ENCODE results near the gene MMRN2.
"Not testable (repeated sequence)": the region's sequence is repeated elsewhere in the genome, so short reads cannot be mapped to it uniquely, and the experiment has no call there.

Gene MMRN2

GRCh38 chr10:86941426-86941825 lies 16.0 kb downstream of the MMRN2 start:
- DNase-seq = no peak

- no peak for DNase-seq
Measured at GRCh38 chr10:86940677-86941076, 16.7 kb downstream of the MMRN2 start.

- not testable (repeated sequence) for DNase-seq
Measured at GRCh38 chr10:86940076-86940475, 17.3 kb downstream of the MMRN2 start.

- no peak for DNase-seq
Measured at GRCh38 chr10:86938260-86938659, 19.2 kb downstream of the MMRN2 start.

GRCh38 chr10:86937502-86938154 lies 19.8 kb downstream of the MMRN2 start:
- no peak for DNase-seq

- DNase-seq = peak; percentile 67
Measured at GRCh38 chr10:86936661-86937501, 20.5 kb downstream of the MMRN2 start.

- DNase-seq = not testable (repeated sequence)
Measured at GRCh38 chr10:86934162-86934711, 23.2 kb downstream of the MMRN2 start.

GRCh38 chr10:86932674-86933073 lies 24.7 kb downstream of the MMRN2 start:
- no peak for DNase-seq

- no peak for DNase-seq
Measured at GRCh38 chr10:86931872-86932271, 25.5 kb downstream of the MMRN2 start.

GRCh38 chr10:86929468-86930380 lies 27.7 kb downstream of the MMRN2 start:
- no peak for DNase-seq

GRCh38 chr10:86922553-86922961 lies 34.9 kb downstream of the MMRN2 start:
- no peak for DNase-seq

- DNase-seq = peak; percentile 18
Measured at GRCh38 chr10:86918022-86918471, 39.4 kb downstream of the MMRN2 start.

GRCh38 chr10:86914734-86915133 lies 42.7 kb downstream of the MMRN2 start:
- DNase-seq = no peak

GRCh38 chr10:86905429-86905828 lies 52.0 kb downstream of the MMRN2 start:
- no peak for DNase-seq

- no peak for DNase-seq
Measured at GRCh38 chr10:86904600-86904999, 52.8 kb downstream of the MMRN2 start.

GRCh38 chr10:86900955-86901354 lies 56.5 kb downstream of the MMRN2 start:
- DNase-seq = peak; percentile 17

GRCh38 chr10:86899670-86900276 lies 57.6 kb downstream of the MMRN2 start:
- peak; percentile 65 for DNase-seq

GRCh38 chr10:86899132-86899531 lies 58.3 kb downstream of the MMRN2 start:
- DNase-seq = no peak

- no peak for DNase-seq
Measured at GRCh38 chr10:86898511-86898910, 58.9 kb downstream of the MMRN2 start.

GRCh38 chr10:86889997-86890396 lies 67.4 kb downstream of the MMRN2 start:
- no peak for DNase-seq

- peak; percentile 73 for DNase-seq
Measured at GRCh38 chr10:86888585-86889381, 68.6 kb downstream of the MMRN2 start.
